ENCODE data around the gene RASGRP2. TPM values are rescaled to one million over a fixed set of nuclear protein-coding genes. Genes with fewer than 3 reads are reported as not detected.
A peak's percentile ranks its signal among the peaks of the same experiment; 100 is the strongest.

The RASGRP2 gene
- total and polyA plus RNA-seq, 7 experiments from 2014 or later, result 197 to 697 (median 577) TPM

DNA sequence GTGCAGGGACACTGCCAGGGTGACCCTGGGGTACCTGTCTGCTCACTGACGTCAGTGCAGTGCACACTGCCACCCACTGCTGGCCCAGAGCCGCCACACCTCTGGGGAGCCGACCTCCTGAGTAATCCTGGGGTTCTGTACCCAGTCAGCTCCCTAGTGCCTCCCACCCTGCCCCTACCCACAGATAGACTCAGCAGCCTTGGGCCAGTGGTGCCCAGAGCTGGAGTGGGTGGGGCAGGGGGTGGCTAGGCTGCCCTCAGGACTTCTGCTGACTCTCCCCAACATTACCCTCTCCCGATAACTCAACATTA is 26.7 kb downstream of the RASGRP2 start:
- Mint-ChIP-seq H3K9me3 (peaks cover 0 to 1% (median 0%) of the 10 kb centered on the region in 11 donors), H3K36me3 (no peaks in the 10 kb centered on the region), H3K4me1 (peaks cover 2 to 11% (median 8%) of the 10 kb centered on the region in 7 donors), H3K4me3 (no peak overlapping the region), H3K27me3 (peaks cover 39 to 86% (median 56%) of the 10 kb centered on the region in 5 donors), H3K27ac (peak overlapping the region in 1 of 9 donors; percentile 59)
- DNase-seq, result no peak
- H3K27ac ChIP-seq (ENCODE audit: low read depth, low read length), result no peak overlapping the region
- peaks cover 2 to 11% of the 10 kb centered on the region in 2 donors for H3K27me3 ChIP-seq (ENCODE audit: control insufficient read depth in 2 of 2, insufficient read depth in 2 of 2, low read length in 2 of 2)
- no peaks in the 10 kb centered on the region for H3K9me3 ChIP-seq (ENCODE audit: control insufficient read depth in 2 of 3, low read length in 3 of 3)
- H3K4me1 ChIP-seq (ENCODE audit: control insufficient read depth in 2 of 2, insufficient read depth in 2 of 2, low read length in 2 of 2), result peaks cover 0 to 4% of the 10 kb centered on the region in 2 donors
- intact Hi-C loops (cut with micrococcal nuclease), result no loop called here
- POLR2A ChIA-PET, result interaction anchor here (0.6 kb wide), 1 partner anchor 43 kb away, joined by 4 read pairs; no protein-coding TSS in a partner anchor
- H3K36me3 ChIP-seq (ENCODE audit: control insufficient read depth in 2 of 3, insufficient read depth in 3 of 3, low read length in 3 of 3), result no peaks in the 10 kb centered on the region
- CTCF ChIA-PET, result no interaction called here
- H3K4me3 ChIP-seq (ENCODE audit: low read length), result no peak overlapping the region
- no peak for ATAC-seq

DNA sequence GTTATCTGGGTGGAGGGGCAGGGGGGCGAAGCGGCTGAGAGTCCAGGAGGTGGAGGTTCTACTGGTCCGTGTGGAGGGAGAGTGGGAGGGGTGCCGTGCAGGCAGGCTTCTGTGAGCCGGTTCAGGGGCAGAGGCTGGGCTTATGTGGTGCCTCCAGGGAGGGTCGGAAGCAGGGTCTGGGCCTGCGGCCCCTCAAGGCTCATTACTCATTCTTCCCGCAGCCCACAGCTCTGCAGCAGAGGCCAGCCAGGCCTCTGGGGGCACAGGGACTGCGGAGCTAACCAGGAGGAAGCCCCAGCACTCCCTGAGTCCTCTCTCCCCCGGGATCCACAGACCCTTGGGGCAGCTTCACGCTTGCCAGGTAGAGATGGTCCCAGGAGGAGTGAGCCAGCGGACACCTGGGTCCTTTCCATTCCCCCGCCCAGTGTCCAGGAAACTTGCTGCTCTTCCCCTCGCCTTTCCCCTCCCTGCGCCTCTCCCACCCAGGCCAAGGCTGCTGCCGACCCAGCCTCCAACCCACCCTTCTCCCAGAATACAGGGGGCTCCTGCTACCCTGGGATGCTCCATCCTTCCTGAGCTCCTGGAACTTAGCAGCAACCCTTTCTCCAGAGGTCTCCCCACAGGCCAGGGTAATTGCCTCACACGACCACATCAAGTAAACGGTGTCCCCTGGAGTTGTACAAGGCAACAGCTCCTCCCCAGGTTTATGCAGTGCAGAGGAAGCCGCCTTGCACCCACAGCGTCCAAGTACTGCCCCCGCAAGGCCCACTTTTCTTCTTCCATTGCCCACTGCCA is 27.3 kb downstream of the RASGRP2 start:
- peaks cover 44 to 86% (median 56%) of the 10 kb centered on the region in 5 donors for H3K27me3 Mint-ChIP-seq
- Histone ChIP-seq H3K4me3 (ENCODE audit: low read length) (no peak overlapping the region), H3K27ac (ENCODE audit: low read depth, low read length) (no peak overlapping the region), H3K27me3 (ENCODE audit: control insufficient read depth in 2 of 2, insufficient read depth in 2 of 2, low read length in 2 of 2) (peaks cover 2 to 15% of the 10 kb centered on the region in 2 donors), H3K36me3 (ENCODE audit: control insufficient read depth in 2 of 3, insufficient read depth in 3 of 3, low read length in 3 of 3) (no peaks in the 10 kb centered on the region), H3K4me1 (ENCODE audit: control insufficient read depth in 2 of 2, insufficient read depth in 2 of 2, low read length in 2 of 2) (peaks cover 0 to 4% of the 10 kb centered on the region in 2 donors), H3K9me3 (ENCODE audit: control insufficient read depth in 2 of 3, low read length in 3 of 3) (no peaks in the 10 kb centered on the region)
- no peak overlapping the region for H3K4me3 Mint-ChIP-seq
- DNase-seq (no peak), ATAC-seq (no peak)
- H3K36me3 Mint-ChIP-seq, result no peaks in the 10 kb centered on the region
- peaks cover 8 to 16% (median 13%) of the 10 kb centered on the region in 7 donors for H3K4me1 Mint-ChIP-seq
- ChIA-PET POLR2A (interaction anchor here (0.6 kb wide), 1 partner anchor 44 kb away, joined by 4 read pairs; no protein-coding TSS in a partner anchor), CTCF (no interaction called here)
- intact Hi-C loops (cut with micrococcal nuclease), result no loop called here
- H3K27ac Mint-ChIP-seq, result no peak overlapping the region
- peaks cover 0 to 2% (median 0%) of the 10 kb centered on the region in 11 donors for H3K9me3 Mint-ChIP-seq

GRCh38 chr11:64715756-64716472 is 28.0 kb downstream of the RASGRP2 start:
- CTCF ChIA-PET, result no interaction called here
- ATAC-seq, result no peak

GRCh38 chr11:64715110-64715509 is 28.8 kb downstream of the RASGRP2 start:
- Mint-ChIP-seq H3K27me3 (peaks cover 49 to 85% (median 65%) of the 10 kb centered on the region in 5 donors), H3K27ac (no peak overlapping the region), H3K9me3 (peaks cover 0 to 2% (median 0%) of the 10 kb centered on the region in 11 donors), H3K4me3 (peak overlapping the region in 4 of 10 donors; percentile 1 to 69 (median 38)), H3K4me1 (peaks cover 10 to 23% (median 19%) of the 10 kb centered on the region in 7 donors), H3K36me3 (peaks cover 0 to 3% (median 0%) of the 10 kb centered on the region in 5 donors)
- DNase-seq (no peak), ATAC-seq (no peak)
- H3K27ac ChIP-seq (ENCODE audit: low read depth, low read length), result no peak overlapping the region
- no peaks in the 10 kb centered on the region for H3K9me3 ChIP-seq (ENCODE audit: control insufficient read depth in 2 of 3, low read length in 3 of 3)
- peaks cover 0 to 4% of the 10 kb centered on the region in 2 donors for H3K4me1 ChIP-seq (ENCODE audit: control insufficient read depth in 2 of 2, insufficient read depth in 2 of 2, low read length in 2 of 2)
- no peaks in the 10 kb centered on the region for H3K36me3 ChIP-seq (ENCODE audit: control insufficient read depth in 2 of 3, insufficient read depth in 3 of 3, low read length in 3 of 3)
- H3K4me3 ChIP-seq (ENCODE audit: low read length), result no peak overlapping the region
- POLR2A ChIA-PET, result interaction anchor here (1.2 kb wide), 1 partner anchor 18 kb away, joined by 3 read pairs; no protein-coding TSS in a partner anchor
- CTCF ChIA-PET, result no interaction called here
- intact Hi-C loops (cut with micrococcal nuclease), result no loop called here
- peaks cover 2 to 18% of the 10 kb centered on the region in 2 donors for H3K27me3 ChIP-seq (ENCODE audit: control insufficient read depth in 2 of 2, insufficient read depth in 2 of 2, low read length in 2 of 2)

More at GRCh38 chr11:64715756-64716472, 28.0 kb downstream of the RASGRP2 start:
- H3K4me1 Mint-ChIP-seq, result peaks cover 10 to 20% (median 17%) of the 10 kb centered on the region in 7 donors
- peaks cover 46 to 85% (median 62%) of the 10 kb centered on the region in 5 donors for H3K27me3 Mint-ChIP-seq
- no peaks in the 10 kb centered on the region for H3K9me3 ChIP-seq (ENCODE audit: control insufficient read depth in 2 of 3, low read length in 3 of 3)
- peaks cover 2 to 18% of the 10 kb centered on the region in 2 donors for H3K27me3 ChIP-seq (ENCODE audit: control insufficient read depth in 2 of 2, insufficient read depth in 2 of 2, low read length in 2 of 2)
- H3K27ac Mint-ChIP-seq, result peak overlapping the region in 1 of 9 donors; percentile 32
- no peak overlapping the region for H3K4me3 ChIP-seq (ENCODE audit: low read length)
- H3K27ac ChIP-seq (ENCODE audit: low read depth, low read length), result no peak overlapping the region
- H3K4me3 Mint-ChIP-seq, result no peak overlapping the region
- POLR2A ChIA-PET, result interaction anchor here (1.2 kb wide), 1 partner anchor 18 kb away, joined by 3 read pairs; no protein-coding TSS in a partner anchor
- intact Hi-C loops (cut with micrococcal nuclease), result no loop called here
- DNase-seq, result no peak
- H3K4me1 ChIP-seq (ENCODE audit: control insufficient read depth in 2 of 2, insufficient read depth in 2 of 2, low read length in 2 of 2), result peaks cover 0 to 4% of the 10 kb centered on the region in 2 donors
- H3K36me3 Mint-ChIP-seq, result no peaks in the 10 kb centered on the region
- H3K9me3 Mint-ChIP-seq, result peaks cover 0 to 2% (median 0%) of the 10 kb centered on the region in 11 donors
- H3K36me3 ChIP-seq (ENCODE audit: control insufficient read depth in 2 of 3, insufficient read depth in 3 of 3, low read length in 3 of 3), result no peaks in the 10 kb centered on the region

DNA sequence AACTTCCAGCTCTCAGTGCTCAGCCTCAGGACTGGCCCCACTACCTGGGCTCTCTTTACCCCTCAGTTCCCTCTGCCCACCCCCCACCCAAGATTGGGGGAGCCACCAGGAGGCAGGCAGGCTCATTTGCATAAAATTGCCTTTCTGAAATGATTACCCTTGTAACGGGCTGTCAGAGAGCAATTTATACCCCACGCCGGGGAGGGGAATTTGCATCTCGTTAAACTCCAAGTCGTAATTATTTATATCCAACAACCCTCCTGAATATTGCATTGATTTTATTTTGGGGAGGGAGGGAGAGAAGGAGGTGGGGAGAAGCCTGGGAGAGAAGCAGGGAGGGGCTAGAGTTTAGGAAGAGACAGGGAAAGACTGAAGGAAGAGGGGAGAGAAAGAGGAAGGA is 29.3 kb downstream of the RASGRP2 start:
- Mint-ChIP-seq H3K4me1 (peaks cover 10 to 23% (median 19%) of the 10 kb centered on the region in 7 donors), H3K36me3 (peaks cover 0 to 4% (median 0%) of the 10 kb centered on the region in 5 donors), H3K27ac (no peak overlapping the region), H3K9me3 (peaks cover 0 to 2% (median 0%) of the 10 kb centered on the region in 11 donors), H3K27me3 (peaks cover 54 to 85% (median 69%) of the 10 kb centered on the region in 5 donors), H3K4me3 (peak overlapping the region in 7 of 10 donors; percentile 1 to 69 (median 58))
- H3K9me3 ChIP-seq (ENCODE audit: control insufficient read depth in 2 of 3, low read length in 3 of 3), result no peaks in the 10 kb centered on the region
- H3K4me3 ChIP-seq (ENCODE audit: low read length), result no peak overlapping the region
- DNase-seq, result no peak
- intact Hi-C loops (cut with micrococcal nuclease), result no loop called here
- ChIA-PET CTCF (no interaction called here), POLR2A (interaction anchor here (1.2 kb wide), 1 partner anchor 19 kb away, joined by 3 read pairs; no protein-coding TSS in a partner anchor)
- no peaks in the 10 kb centered on the region for H3K36me3 ChIP-seq (ENCODE audit: control insufficient read depth in 2 of 3, insufficient read depth in 3 of 3, low read length in 3 of 3)
- peaks cover 0 to 4% of the 10 kb centered on the region in 2 donors for H3K4me1 ChIP-seq (ENCODE audit: control insufficient read depth in 2 of 2, insufficient read depth in 2 of 2, low read length in 2 of 2)
- peaks cover 2 to 18% of the 10 kb centered on the region in 2 donors for H3K27me3 ChIP-seq (ENCODE audit: control insufficient read depth in 2 of 2, insufficient read depth in 2 of 2, low read length in 2 of 2)
- H3K27ac ChIP-seq (ENCODE audit: low read depth, low read length), result no peak overlapping the region
- no peak for ATAC-seq

DNA sequence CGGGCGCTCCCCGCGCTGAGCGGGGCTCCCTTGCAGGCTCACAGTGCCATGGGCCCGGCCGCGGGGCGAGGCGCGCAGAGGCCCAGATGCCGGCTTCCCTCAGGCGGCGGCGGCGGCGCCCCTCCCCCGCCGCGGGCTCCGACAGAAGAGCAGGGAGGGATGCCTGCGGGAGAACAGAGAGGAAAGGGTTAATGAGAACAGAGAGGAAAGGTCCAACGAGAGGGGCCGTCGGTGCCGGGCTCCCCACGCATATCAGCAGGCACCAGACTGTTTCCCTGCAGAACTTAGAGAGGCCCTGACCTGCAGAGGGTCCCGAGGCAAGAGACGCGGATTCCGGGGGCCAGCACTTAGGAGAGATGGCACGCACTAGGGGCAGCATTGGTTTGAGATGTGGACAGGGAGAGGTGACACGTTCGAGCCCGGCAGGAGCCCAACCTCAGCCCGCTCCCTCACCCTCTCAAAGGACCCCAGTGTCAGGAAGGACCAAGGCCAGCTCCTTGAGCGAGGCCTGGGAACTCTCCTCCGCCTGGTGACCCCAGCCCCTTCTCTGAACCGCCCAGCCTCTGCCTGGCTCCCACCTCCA is 30.1 kb downstream of the RASGRP2 start:
- peaks cover 0 to 2% (median 0%) of the 10 kb centered on the region in 11 donors for H3K9me3 Mint-ChIP-seq
- Histone ChIP-seq H3K4me1 (ENCODE audit: control insufficient read depth in 2 of 2, insufficient read depth in 2 of 2, low read length in 2 of 2) (peaks cover 0 to 4% of the 10 kb centered on the region in 2 donors), H3K36me3 (ENCODE audit: control insufficient read depth in 2 of 3, insufficient read depth in 3 of 3, low read length in 3 of 3) (no peaks in the 10 kb centered on the region), H3K4me3 (ENCODE audit: low read length) (no peak overlapping the region), H3K27ac (ENCODE audit: low read depth, low read length) (no peak overlapping the region), H3K27me3 (ENCODE audit: control insufficient read depth in 2 of 2, insufficient read depth in 2 of 2, low read length in 2 of 2) (peaks cover 2 to 18% of the 10 kb centered on the region in 2 donors), H3K9me3 (ENCODE audit: control insufficient read depth in 2 of 3, low read length in 3 of 3) (no peaks in the 10 kb centered on the region)
- H3K4me3 Mint-ChIP-seq, result peak overlapping the region; percentile 13 to 83 (median 61)
- intact Hi-C loops (cut with micrococcal nuclease), result no loop called here
- H3K4me1 Mint-ChIP-seq, result peaks cover 10 to 23% (median 19%) of the 10 kb centered on the region in 7 donors
- ChIA-PET POLR2A (no interaction called here), CTCF (no interaction called here)
- H3K36me3 Mint-ChIP-seq, result peaks cover 0 to 4% (median 0%) of the 10 kb centered on the region in 5 donors
- no peak overlapping the region for H3K27ac Mint-ChIP-seq
- ATAC-seq, result peak; percentile 14
- peaks cover 60 to 83% (median 76%) of the 10 kb centered on the region in 5 donors for H3K27me3 Mint-ChIP-seq
- no peak for DNase-seq
